IMR-90 (cell line): ENCODE data around the gene MEIS3.

Experiments used
- BHLHE40 ChIP-seq: fragments of 150-350 bp; IDR thresholded peaks from 2 replicates; pipeline ENCODE4 v1.6.1; 2016; ENCODE audit warnings: mild to moderate bottlenecking, low read depth, low read length
- CEBPB ChIP-seq: IDR thresholded peaks from 2 replicates; pipeline ENCODE4 v1.6.1; 2012; ENCODE audit warnings: low read depth, low read length, improper control_type of control experiment
- CHD1 ChIP-seq: IDR thresholded peaks from 2 replicates; pipeline ENCODE4 v1.6.1; 2012; ENCODE audit warnings: low read depth, low read length, improper control_type of control experiment
- FOS ChIP-seq: fragments of 150-350 bp; IDR thresholded peaks from 2 replicates; pipeline ENCODE4 v1.6.1; 2016; ENCODE audit warnings: low read depth, low read length
- MAFK ChIP-seq: IDR thresholded peaks from 2 replicates; pipeline ENCODE4 v1.6.1; 2012; ENCODE audit warnings: low read depth, low read length, improper control_type of control experiment
- POLR2A ChIP-seq: IDR thresholded peaks from 2 replicates; pipeline ENCODE4 v1.6.1; 2012; ENCODE audit warnings: mild to moderate bottlenecking, low read depth, low read length
- RAD21 ChIP-seq: IDR thresholded peaks from 2 replicates; pipeline ENCODE4 v1.6.1; 2012; ENCODE audit warnings: low read length, improper control_type of control experiment
- SMC3 ChIP-seq: fragments of 150-350 bp; IDR thresholded peaks from 2 replicates; pipeline ENCODE4 v1.6.1; 2016; ENCODE audit warnings: low read depth, mild to moderate bottlenecking, antibody characterized with exemption, low read length, moderate library complexity
- TF ChIP-seq, protein P1 (sequence below): conservative IDR thresholded peaks from 2 replicates; pipeline ENCODE4 v1.5.1; 2012; ENCODE audit warnings: mild to moderate bottlenecking, low read depth, low read length, improper control_type of control experiment

GRCh38 chr19:47435883-47436417 is 16.6 kb upstream of the MEIS3 start:
- TF ChIP-seq, protein P1, sequence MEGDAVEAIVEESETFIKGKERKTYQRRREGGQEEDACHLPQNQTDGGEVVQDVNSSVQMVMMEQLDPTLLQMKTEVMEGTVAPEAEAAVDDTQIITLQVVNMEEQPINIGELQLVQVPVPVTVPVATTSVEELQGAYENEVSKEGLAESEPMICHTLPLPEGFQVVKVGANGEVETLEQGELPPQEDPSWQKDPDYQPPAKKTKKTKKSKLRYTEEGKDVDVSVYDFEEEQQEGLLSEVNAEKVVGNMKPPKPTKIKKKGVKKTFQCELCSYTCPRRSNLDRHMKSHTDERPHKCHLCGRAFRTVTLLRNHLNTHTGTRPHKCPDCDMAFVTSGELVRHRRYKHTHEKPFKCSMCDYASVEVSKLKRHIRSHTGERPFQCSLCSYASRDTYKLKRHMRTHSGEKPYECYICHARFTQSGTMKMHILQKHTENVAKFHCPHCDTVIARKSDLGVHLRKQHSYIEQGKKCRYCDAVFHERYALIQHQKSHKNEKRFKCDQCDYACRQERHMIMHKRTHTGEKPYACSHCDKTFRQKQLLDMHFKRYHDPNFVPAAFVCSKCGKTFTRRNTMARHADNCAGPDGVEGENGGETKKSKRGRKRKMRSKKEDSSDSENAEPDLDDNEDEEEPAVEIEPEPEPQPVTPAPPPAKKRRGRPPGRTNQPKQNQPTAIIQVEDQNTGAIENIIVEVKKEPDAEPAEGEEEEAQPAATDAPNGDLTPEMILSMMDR, result no peak
- TF ChIP-seq BHLHE40 (no peak), POLR2A (no peak), CEBPB (no peak), MAFK (no peak), SMC3 (no peak), CHD1 (no peak), FOS (no peak), RAD21 (no peak)
